PC-3 (cell line): ENCODE measurements around the gene SLC7A1. TPM values are rescaled to one million over a fixed set of nuclear protein-coding genes. Genes with fewer than 3 reads are reported as not detected.

Experiments
- ATAC-seq: fragments of 200-7000 bp; cut with Tn5 transposase; 2 replicates; pipeline ENCODE4 v1.9.1; 2020; ENCODE audit warnings: mild to moderate bottlenecking, moderate library complexity
- BruUV-seq: library from RNA; stranded (reverse); fragments of 400-500 nt; replicated peaks from 2 replicates; lab custom pipeline; 2021; lab: Mats Ljungman, UMichigan
- CTCF ChIA-PET: fragments of 300-600 bp; sonication (Branson Sonifier 250); formaldehyde crosslinking; loops from one replicate; lab custom pipeline; 2022; ENCODE audit warnings: antibody characterized with exemption; lab: Charles Lee
- POLR2A ChIA-PET: fragments of 300-600 bp; sonication (Branson Sonifier 250); formaldehyde crosslinking; loops from one replicate; lab custom pipeline; 2022; ENCODE audit warnings: antibody characterized with exemption; ENCODE audit not compliant: unreplicated experiment; lab: Charles Lee
- DNase-seq: peaks from one replicate; pipeline ENCODE4 v3.0.0-alpha.2; 2015
- H2AFZ ChIP-seq: fragments of 300-600 bp; sonication (generic); 2 replicates; pipeline ENCODE4 v1.6.0; 2016; ENCODE audit warnings: antibody characterized with exemption, low read length
- H3F3A ChIP-seq: fragments of 300-600 bp; sonication (generic); one replicate; pipeline ENCODE4 v1.6.0; 2017; ENCODE audit warnings: antibody characterized with exemption, low read length, control low read depth, mild to moderate bottlenecking; ENCODE audit not compliant: unreplicated experiment
- H3K27ac ChIP-seq: fragments of 300-600 bp; sonication (generic); 2 replicates; pipeline ENCODE4 v1.5.1; 2016; ENCODE audit warnings: mild to moderate bottlenecking, low read length
- H3K27me3 ChIP-seq: fragments of 300-600 bp; sonication (generic); 2 replicates; pipeline ENCODE4 v1.6.1; 2016; ENCODE audit warnings: low read length, mixed read lengths
- H3K36me3 ChIP-seq: fragments of 300-600 bp; sonication (generic); 2 replicates; pipeline ENCODE4 v1.6.1; 2016; ENCODE audit warnings: low read depth, mixed run types, low read length, mixed read lengths
- H3K4me1 ChIP-seq: fragments of 300-600 bp; sonication (generic); 2 replicates; pipeline ENCODE4 v1.5.1; 2016; ENCODE audit warnings: low read length; ENCODE audit not compliant: insufficient read depth
- H3K4me2 ChIP-seq: fragments of 300-600 bp; sonication (generic); 2 replicates; pipeline ENCODE4 v1.6.0; 2016; ENCODE audit warnings: low read length
- H3K4me3 ChIP-seq: fragments of 300-600 bp; sonication (generic); 2 replicates; pipeline ENCODE4 v1.5.1; 2016; ENCODE audit warnings: mild to moderate bottlenecking, low read length, mixed read lengths
- H3K79me2 ChIP-seq: fragments of 300-600 bp; sonication (generic); 2 replicates; pipeline ENCODE4 v1.6.1; 2017; ENCODE audit warnings: low read length, mixed read lengths
- H3K9ac ChIP-seq: fragments of 300-600 bp; sonication (generic); 2 replicates; pipeline ENCODE4 v1.6.0; 2016; ENCODE audit warnings: mild to moderate bottlenecking, low read length
- H3K9me2 ChIP-seq: fragments of 300-600 bp; sonication (generic); replicated peaks from 2 replicates; pipeline ENCODE4 v1.6.1; 2016; ENCODE audit warnings: mixed run types, low read length, mixed read lengths
- H3K9me3 ChIP-seq: fragments of 300-600 bp; sonication (generic); 2 replicates; pipeline ENCODE4 v1.6.1; 2016; ENCODE audit warnings: low read length, mixed read lengths
- H4K20me1 ChIP-seq: fragments of 300-600 bp; sonication (generic); 2 replicates; pipeline ENCODE4 v1.6.1; 2016; ENCODE audit warnings: low read length, mixed read lengths
- EZH2 ChIP-seq: fragments of 300-600 bp; sonication (generic); IDR thresholded peaks from one replicate; pipeline ENCODE4 v1.6.1; 2017; ENCODE audit warnings: antibody characterized with exemption, mild to moderate bottlenecking, low read length; ENCODE audit not compliant: unreplicated experiment
- EZH2phosphoT487 ChIP-seq: fragments of 300-600 bp; sonication (generic); IDR thresholded peaks from 2 replicates; pipeline ENCODE4 v1.6.1; 2018; ENCODE audit warnings: mild to moderate bottlenecking, antibody characterized with exemption, low read length, borderline replicate concordance
- intact Hi-C: fragments of 100-400 bp; cut with micrococcal nuclease; formaldehyde crosslinking; loops from 2 replicates; pipeline ENCODE4 v1.9.0; 2023
- total RNA-seq: library from RNA; depleted of rRNA; stranded (reverse); fragments of >200 nt; gene quantifications from 2 replicates; pipeline ENCODE4 v1.2.3, GENCODE V29; 2014
- TF ChIP-seq, protein P1 (sequence below): fragments of 300-600 bp; sonication (generic); conservative IDR thresholded peaks from 2 replicates; pipeline ENCODE4 v1.5.1; 2017; ENCODE audit warnings: antibody characterized with exemption, low read depth, mild to moderate bottlenecking, low read length

SLC7A1 gene
- total RNA-seq, 1 experiment from 2014 or later = 19.5 TPM

DNA sequence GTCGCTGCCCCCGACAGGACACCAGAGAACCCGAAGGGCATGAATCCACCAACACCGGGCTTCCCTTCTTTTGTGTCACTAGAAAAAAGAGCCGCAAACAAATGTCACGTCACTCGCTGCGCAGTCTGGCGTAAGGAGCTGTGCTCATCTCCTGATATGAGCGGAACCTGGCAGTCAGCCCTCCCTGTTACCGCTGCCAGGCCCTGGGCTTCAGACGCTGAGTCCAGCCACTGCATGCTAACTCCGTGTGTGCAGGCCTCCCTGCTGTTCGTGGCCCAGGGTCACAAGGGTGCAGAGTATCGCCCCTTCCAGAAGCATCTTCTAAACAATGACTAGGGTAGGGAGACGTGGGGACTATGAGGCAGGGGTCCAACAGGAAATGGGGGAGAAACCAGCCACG, 71.3 kb downstream of the SLC7A1 start:
- H3K9ac ChIP-seq = no peak overlapping the region
- 0 out of 2 replicates have a peak, but pooled peaks cover 3% of the 10 kb centered on the region for H4K20me1 ChIP-seq
- H2AFZ ChIP-seq = no peak overlapping the region
- H3K9me2 ChIP-seq = no peaks in the 10 kb centered on the region
- ATAC-seq = no peak
- TF ChIP-seq EZH2phosphoT487 = no peak
- peaks cover 27% of the 10 kb centered on the region for H3K36me3 ChIP-seq
- ChIA-PET POLR2A (no interaction called here), CTCF (no interaction called here)
- no peak overlapping the region for H3K4me3 ChIP-seq
- intact Hi-C loops = no loop called here
- no peaks in the 10 kb centered on the region for H3K27me3 ChIP-seq
- H3K4me2 ChIP-seq = no peak overlapping the region
- no peaks in the 10 kb centered on the region for H3K4me1 ChIP-seq
- DNase-seq = no peak
- H3F3A ChIP-seq = no peaks in the 10 kb centered on the region
- no peaks in the 10 kb centered on the region for H3K79me2 ChIP-seq
- BruUV-seq = no TSS peak
- no peak overlapping the region for H3K27ac ChIP-seq
- H3K9me3 ChIP-seq = no peaks in the 10 kb centered on the region

DNA sequence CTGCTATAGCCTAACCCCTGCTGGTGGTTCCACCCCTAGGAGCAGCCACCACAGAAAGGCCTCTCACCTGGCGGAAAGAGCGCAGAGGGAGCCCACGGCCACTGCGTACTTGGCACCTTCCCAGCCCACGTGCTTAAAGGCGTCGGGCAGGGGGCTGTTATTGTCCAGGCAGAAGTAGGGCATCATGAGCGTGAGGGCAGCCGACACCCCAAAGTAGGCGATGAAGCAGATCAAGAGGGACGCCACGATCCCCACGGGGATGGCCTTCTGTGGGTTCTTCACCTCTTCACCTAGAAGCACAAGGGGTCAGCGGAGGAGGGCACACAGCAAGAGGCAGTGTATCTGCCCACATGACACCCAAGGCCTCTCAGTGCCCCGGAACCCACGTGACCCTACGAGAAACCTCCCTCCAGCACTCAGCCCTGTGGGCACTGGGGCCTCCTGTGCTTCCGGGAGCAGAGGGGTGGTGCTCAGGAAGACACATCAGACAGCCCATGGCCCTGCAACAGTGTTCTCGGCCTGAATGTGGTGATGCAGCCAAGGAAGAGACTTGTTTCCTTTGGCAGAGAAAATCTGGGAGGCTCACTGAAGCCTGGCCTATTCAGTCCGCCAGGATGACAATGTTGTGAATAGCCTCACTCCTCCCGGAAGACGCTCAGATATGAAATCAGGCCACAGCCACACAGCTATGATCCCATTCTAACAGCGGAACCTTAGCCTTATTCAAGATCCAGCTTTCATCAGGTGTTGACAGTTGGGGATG, 72.1 kb downstream of the SLC7A1 start:
- H3K4me1 ChIP-seq = no peaks in the 10 kb centered on the region
- H2AFZ ChIP-seq = no peak overlapping the region
- 0 out of 2 replicates have a peak, but pooled peaks cover 3% of the 10 kb centered on the region for H4K20me1 ChIP-seq
- H3K9me2 ChIP-seq = no peaks in the 10 kb centered on the region
- H3K36me3 ChIP-seq = peaks cover 26% of the 10 kb centered on the region; the same call in 1 of the 2 replicates
- H3K4me3 ChIP-seq = no peak overlapping the region
- BruUV-seq = no TSS peak
- TF ChIP-seq EZH2phosphoT487 (no peak), EZH2 (no peak)
- TF ChIP-seq, protein P1, sequence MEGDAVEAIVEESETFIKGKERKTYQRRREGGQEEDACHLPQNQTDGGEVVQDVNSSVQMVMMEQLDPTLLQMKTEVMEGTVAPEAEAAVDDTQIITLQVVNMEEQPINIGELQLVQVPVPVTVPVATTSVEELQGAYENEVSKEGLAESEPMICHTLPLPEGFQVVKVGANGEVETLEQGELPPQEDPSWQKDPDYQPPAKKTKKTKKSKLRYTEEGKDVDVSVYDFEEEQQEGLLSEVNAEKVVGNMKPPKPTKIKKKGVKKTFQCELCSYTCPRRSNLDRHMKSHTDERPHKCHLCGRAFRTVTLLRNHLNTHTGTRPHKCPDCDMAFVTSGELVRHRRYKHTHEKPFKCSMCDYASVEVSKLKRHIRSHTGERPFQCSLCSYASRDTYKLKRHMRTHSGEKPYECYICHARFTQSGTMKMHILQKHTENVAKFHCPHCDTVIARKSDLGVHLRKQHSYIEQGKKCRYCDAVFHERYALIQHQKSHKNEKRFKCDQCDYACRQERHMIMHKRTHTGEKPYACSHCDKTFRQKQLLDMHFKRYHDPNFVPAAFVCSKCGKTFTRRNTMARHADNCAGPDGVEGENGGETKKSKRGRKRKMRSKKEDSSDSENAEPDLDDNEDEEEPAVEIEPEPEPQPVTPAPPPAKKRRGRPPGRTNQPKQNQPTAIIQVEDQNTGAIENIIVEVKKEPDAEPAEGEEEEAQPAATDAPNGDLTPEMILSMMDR = no peak
- intact Hi-C loops = no loop called here
- POLR2A ChIA-PET = no interaction called here
- ATAC-seq = no peak
- CTCF ChIA-PET = no interaction called here
- no peaks in the 10 kb centered on the region for H3K9me3 ChIP-seq
- no peak overlapping the region for H3K9ac ChIP-seq
- no peaks in the 10 kb centered on the region for H3F3A ChIP-seq
- DNase-seq = no peak
- no peak overlapping the region for H3K27ac ChIP-seq
- H3K79me2 ChIP-seq = no peaks in the 10 kb centered on the region
- no peak overlapping the region for H3K4me2 ChIP-seq
- no peaks in the 10 kb centered on the region for H3K27me3 ChIP-seq

DNA sequence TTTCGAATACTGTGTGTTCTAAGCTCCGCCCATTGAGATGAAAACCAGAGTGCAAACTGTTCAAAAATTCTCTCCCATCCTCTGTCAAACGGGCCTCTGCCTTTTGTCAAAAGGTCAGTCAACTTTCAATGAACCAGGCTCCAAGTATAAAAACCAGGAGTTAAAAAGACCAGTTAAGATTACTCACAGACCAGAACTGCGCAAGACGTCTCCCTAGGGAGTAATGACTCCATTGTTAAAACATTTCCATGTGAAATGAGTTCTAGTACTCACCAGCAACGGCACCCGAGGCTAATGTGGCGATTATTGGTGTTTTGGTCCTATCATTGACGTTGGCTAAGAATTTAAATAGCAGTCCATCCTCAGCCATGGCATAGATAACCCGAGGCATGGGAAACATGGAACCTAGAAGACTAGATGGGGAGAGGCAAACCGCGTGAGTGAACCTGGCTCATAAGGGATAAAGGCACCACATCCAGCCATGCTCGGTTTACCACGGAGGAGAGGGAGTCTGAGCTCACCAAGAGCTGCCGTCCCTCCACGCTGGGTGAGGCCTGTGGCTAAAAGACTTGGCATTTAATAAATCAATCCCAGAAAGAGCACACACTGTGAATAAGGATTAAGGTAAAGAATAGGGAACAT, 73.3 kb downstream of the SLC7A1 start:
- intact Hi-C loops = no loop called here
- Histone ChIP-seq H3K9me2 (no peaks in the 10 kb centered on the region), H3K79me2 (no peaks in the 10 kb centered on the region), H3K4me3 (no peak overlapping the region), H3K9ac (no peak overlapping the region), H4K20me1 (0 out of 2 replicates have a peak, but pooled peaks cover 3% of the 10 kb centered on the region), H3K27me3 (no peaks in the 10 kb centered on the region), H3F3A (no peaks in the 10 kb centered on the region), H3K36me3 (peaks cover 24% of the 10 kb centered on the region; the same call in 1 of the 2 replicates), H2AFZ (no peak overlapping the region), H3K9me3 (no peaks in the 10 kb centered on the region), H3K27ac (no peak overlapping the region), H3K4me2 (no peak overlapping the region), H3K4me1 (no peaks in the 10 kb centered on the region)
- DNase-seq (no peak), ATAC-seq (no peak)
- ChIA-PET CTCF (no interaction called here), POLR2A (no interaction called here)
- TF ChIP-seq, protein P1 = no peak
- no peak for TF ChIP-seq EZH2
- no peak for TF ChIP-seq EZH2phosphoT487
- no TSS peak for BruUV-seq
